Measurements from ENCODE around the gene LPCAT3. TPM values are rescaled to one million over a fixed set of nuclear protein-coding genes. Genes with fewer than 3 reads are reported as not detected.

LPCAT3 gene
- total and polyA plus RNA-seq, 11 donors: 19.9 to 66.3 (median 43.4) TPM

DNA sequence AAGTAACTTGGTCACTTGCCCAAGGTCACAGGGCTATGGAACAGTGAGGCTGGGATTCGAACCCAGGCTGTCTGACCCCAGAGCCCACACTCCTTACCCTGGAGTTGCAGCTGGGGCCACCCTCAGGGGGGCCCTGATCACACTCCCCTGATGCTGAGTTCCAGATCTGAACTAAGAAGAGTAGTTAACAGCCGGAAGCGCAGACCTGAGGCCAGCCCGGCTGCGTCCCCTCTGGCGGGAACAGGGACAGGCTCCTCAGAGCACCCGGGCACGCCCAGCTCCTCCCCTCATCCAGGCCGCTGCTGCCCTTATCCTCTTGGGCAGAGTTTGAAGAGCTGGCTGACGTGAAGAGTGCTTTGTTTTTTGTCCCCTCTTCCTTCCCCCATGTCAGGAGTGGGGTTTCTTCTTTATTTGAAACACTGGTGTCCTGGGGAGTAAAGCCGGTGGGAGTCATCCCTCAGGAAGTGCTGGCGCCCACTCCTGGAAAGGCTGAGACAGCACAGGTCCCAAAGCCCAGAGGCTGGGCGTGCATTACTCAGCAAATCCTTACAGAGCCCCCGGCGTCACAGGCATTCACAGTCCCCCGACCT lies 56.5 kb downstream of the LPCAT3 start:
- ATAC-seq (peak; percentile 17 to 60 (median 45)), DNase-seq (peak; percentile 61 to 81 (median 72))
- TF ChIP-seq CTCF (IDR thresholded peaks at IDR 0.05) (peak; percentile 12 to 65 (median 40)), POLR2A (IDR thresholded peaks at IDR 0.05) (peak in 1 of 2 donors; percentile 12)
- H3K27me3 ChIP-seq: no peaks in the 10 kb centered on the region
- intact Hi-C loops (cut with DNase I): loop anchor here in 6 of 10 donors (1.0 to 10.0 kb wide), 7 partner anchors 17 to 133 kb away; partner anchors contain the start of genes C12orf57 (in 2 of the 6), C1R (in 2 of the 6), SPSB2 (in 1 of the 6) and TPI1 (in 1 of the 6)
- H3K27ac ChIP-seq: peak overlapping the region in 11 of 12 donors; percentile 68 to 97 (median 81)
- no peaks in the 10 kb centered on the region for H3K9me3 ChIP-seq
- H3K36me3 ChIP-seq: peaks cover 0 to 53% (median 17%) of the 10 kb centered on the region in 9 donors
- peaks cover 2 to 71% (median 41%) of the 10 kb centered on the region in 12 donors for H3K4me1 ChIP-seq
- H3K4me3 ChIP-seq: peak overlapping the region in 9 of 12 donors; percentile 3 to 46 (median 32)
- 10 to 17% (median 13%) methylated on average over 15 to 16 of the region's 16 CpGs for WGBS, 4 donors

DNA sequence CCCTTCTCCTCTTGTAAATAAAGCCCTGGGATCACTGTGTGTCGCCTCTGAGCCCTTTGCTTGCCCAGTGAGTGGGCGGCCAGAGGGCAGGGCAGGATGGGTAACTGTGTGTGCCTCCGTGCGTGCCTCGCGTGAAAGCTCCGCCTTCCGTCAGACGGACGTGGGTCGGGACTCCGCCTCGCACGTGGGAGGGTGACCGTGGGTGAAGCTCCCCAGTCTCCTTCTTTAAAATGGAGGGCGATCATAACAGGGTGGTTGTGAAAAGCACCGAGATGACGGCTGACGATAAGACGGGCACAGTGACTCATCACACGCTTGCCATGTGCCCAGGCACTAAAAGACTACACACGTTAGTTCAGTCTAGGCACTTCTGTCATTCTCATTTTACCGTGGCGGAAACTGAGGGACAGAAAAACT lies 57.0 kb downstream of the LPCAT3 start:
- ATAC-seq: peak; percentile 4 to 38 (median 16)
- no peak for TF ChIP-seq CTCF (IDR thresholded peaks at IDR 0.05)
- no peak for TF ChIP-seq POLR2A (IDR thresholded peaks at IDR 0.05)
- H3K4me1 ChIP-seq: peaks cover 2 to 76% (median 41%) of the 10 kb centered on the region in 12 donors
- H3K27ac ChIP-seq: peak overlapping the region in 11 of 12 donors; percentile 68 to 97 (median 81)
- H3K36me3 ChIP-seq: peaks cover 0 to 53% (median 12%) of the 10 kb centered on the region in 9 donors
- DNase-seq: peak; percentile 56 to 84 (median 59)
- no peaks in the 10 kb centered on the region for H3K9me3 ChIP-seq
- peak overlapping the region in 9 of 12 donors; percentile 3 to 46 (median 32) for H3K4me3 ChIP-seq
- WGBS, 4 donors: 45 to 66% (median 61%) methylated on average over 24 of the region's 24 CpGs
- intact Hi-C loops (cut with DNase I): loop anchor here in 5 of 10 donors (1.0 to 10.0 kb wide), 6 partner anchors 17 to 134 kb away; partner anchors contain the start of genes C1R (in 2 of the 5), C12orf57 (in 1 of the 5), SPSB2 (in 1 of the 5) and TPI1 (in 1 of the 5)
- no peaks in the 10 kb centered on the region for H3K27me3 ChIP-seq

DNA sequence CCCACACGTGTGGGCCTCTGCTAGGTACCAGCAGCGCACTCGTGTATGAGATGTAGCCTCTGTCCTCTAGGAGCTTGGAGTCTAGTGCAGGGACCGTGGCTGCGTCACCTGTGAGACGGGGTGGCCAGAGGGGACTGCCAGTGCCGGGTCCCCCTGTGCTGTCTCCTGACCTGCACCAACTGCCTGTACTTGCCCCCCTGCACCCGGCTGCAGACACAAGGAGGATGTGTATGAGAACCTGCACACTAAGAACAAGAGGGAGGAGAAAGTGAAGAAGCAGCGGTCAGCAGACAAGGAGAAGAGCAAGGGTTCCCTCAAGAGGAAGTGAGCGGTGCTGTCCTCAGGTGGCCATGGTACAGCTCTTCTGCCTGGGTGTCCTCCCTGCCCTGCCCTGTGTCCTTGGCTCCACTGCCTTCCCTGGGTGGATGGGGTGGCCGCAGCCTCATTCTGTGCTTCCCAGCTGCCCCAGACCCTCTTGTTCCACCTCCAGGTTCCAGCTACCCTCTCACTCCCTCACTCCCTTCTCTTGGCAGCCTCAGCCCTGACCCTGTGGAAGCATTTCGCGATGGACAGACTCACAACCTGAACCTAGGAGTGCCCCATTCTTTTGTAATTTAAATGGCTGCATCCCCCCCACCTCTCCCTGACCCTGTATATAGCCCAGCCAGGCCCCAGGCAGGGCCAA lies 57.5 kb downstream of the LPCAT3 start:
- H3K27ac ChIP-seq: peak overlapping the region in 11 of 12 donors; percentile 68 to 97 (median 83)
- DNase-seq: peak in 2 of 5 donors; percentile 20 to 31
- H3K27me3 ChIP-seq: no peaks in the 10 kb centered on the region
- no peak for ATAC-seq
- no peak for TF ChIP-seq POLR2A (IDR thresholded peaks at IDR 0.05)
- peak in 1 of 12 donors; percentile 21 for TF ChIP-seq CTCF (IDR thresholded peaks at IDR 0.05)
- H3K4me1 ChIP-seq: peaks cover 2 to 81% (median 41%) of the 10 kb centered on the region in 12 donors
- H3K9me3 ChIP-seq: no peaks in the 10 kb centered on the region
- H3K4me3 ChIP-seq: peak overlapping the region in 6 of 12 donors; percentile 3 to 46 (median 36)
- peaks cover 0 to 53% (median 6%) of the 10 kb centered on the region in 9 donors for H3K36me3 ChIP-seq
- intact Hi-C loops (cut with DNase I): loop anchor here in 5 of 10 donors (1.0 to 10.0 kb wide), 6 partner anchors 16 to 134 kb away; partner anchors contain the start of genes C1R (in 2 of the 5), C12orf57 (in 1 of the 5), SPSB2 (in 1 of the 5) and TPI1 (in 1 of the 5)
- 79 to 84% (median 82%) methylated on average over 13 of the region's 13 CpGs for WGBS, 4 donors
